SH-SY5Y (cell line): ENCODE results near the gene SYTL1.

ENCODE experiments used
- GATA2 ChIP-seq: IDR thresholded peaks from 2 replicates; pipeline ENCODE4 v1.6.1; 2011; ENCODE audit warnings: mild to moderate bottlenecking, low read depth, low read length
- GATA3 ChIP-seq: IDR thresholded peaks from 2 replicates; pipeline ENCODE4 v1.6.1; 2011; ENCODE audit warnings: low read depth, mild to moderate bottlenecking, low read length, moderate library complexity

DNA sequence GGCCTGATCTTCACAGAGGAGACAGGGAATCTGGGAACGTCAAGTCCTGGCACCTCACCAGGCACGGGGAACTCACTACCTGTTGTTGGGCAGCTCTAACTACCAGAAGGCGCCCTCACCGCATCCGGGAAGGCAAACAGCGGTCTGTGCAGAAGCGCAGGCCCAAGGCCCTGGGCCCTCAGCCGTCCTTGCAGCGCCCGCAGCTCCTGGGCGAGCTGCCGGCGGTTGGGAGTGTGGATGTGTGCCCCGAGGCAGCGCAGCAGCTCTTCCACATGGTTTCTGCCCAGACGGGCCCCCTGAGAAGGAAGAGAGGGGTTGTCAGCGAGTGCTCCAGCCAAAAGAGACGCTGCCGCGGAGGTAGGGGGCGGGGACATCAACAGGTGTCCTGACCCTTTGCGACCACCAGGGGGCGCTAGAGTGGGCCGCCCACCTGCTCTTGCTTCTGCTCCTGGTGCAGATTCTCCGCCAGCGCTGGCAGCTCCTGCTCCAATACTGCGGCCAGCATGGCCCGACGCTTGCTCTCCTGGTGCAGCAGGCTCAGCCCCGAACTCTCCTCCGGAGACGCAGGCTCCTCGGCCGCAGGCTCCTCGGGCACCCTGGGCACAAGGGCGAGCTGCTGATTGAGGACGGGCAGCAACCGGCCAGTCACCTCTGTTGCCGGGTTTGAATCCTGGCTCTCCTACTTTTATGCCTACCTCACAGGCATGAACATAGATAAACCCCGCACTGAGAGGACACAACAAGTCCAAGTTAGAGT lies 15.6 kb downstream of the SYTL1 start:
- TF ChIP-seq GATA2 (no peak), GATA3 (no peak)
